ENCODE results near the gene MEIS3.

Gene MEIS3

DNA sequence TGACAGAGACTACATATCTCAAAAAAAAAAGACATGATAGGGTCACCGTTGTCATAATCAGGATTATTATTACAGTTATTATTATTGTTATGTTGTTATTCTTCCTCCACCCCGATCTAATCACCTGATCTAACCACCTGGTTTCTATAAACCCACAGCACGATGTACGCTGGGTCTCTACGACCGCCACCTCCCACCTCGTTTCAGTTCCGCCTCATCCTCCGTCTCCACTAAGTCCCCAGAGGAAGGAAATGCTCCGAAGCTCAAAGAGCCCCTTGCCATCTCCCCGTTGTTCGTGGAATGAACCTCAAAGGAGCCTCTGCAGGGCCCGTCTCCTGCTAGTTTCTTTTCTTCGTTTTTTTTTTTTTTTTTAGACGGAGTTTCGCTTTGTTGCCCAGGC lies 15.9 kb upstream of the MEIS3 start:
- no peak for DNase-seq

DNA sequence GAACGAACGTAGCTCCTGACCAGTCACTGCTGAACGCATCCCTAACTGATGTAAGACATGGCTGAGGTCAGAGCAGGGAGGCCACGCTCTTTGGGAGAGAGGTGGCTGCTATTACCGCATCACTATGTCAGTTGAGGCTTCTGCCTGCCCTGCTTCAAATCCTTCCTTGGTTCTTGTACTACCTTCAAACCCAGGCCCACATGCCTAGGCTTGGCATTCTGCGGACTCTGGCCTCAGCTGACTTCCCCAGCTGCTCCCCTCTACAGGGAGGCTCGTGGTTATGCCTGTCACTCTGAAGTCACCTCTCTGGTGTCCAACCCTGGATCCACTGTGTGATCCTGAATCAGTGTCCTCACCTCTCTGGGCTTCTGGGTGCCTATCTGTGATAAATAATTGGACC lies 14.8 kb upstream of the MEIS3 start:
- DNase-seq, result no peak

DNA sequence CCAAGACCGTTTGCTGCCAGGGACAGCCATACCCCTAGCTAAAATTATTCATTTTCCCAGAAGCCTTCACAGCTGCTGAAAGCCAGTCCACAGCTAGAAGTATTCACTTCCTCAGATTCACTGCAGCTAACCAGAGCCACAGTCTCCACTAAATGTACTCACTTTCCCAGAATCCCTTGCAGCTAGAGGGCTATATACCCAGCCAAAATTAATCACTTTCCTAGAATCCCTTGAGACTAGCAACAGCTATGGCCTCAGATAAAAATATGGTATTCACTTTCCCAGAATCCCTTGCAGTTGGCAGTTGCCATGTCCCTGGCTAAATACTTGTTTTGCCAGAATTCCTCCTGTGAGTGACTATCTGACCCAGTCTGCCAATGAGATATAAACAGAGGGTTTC lies 13.8 kb upstream of the MEIS3 start:
- no peak for DNase-seq

DNA sequence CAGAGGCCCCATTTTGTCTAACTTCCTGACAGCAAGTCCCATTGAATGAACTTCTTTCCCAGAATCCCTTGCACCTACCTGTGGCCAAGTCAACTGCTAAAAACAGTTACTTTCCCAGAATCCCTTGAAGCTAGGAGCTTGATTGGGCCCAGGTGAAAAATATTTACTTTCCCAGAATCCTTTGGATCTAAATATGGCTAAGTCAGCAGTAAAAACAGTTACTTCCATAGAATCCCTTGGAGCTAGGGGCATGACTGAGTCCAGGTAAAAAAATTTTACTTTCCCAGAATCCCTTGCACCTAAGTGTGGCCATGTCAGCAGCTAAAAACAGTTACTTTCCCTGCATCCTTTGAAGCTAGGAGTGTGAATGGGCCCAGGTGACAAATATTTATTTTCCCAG lies 13.2 kb upstream of the MEIS3 start:
- DNase-seq, result no peak

DNA sequence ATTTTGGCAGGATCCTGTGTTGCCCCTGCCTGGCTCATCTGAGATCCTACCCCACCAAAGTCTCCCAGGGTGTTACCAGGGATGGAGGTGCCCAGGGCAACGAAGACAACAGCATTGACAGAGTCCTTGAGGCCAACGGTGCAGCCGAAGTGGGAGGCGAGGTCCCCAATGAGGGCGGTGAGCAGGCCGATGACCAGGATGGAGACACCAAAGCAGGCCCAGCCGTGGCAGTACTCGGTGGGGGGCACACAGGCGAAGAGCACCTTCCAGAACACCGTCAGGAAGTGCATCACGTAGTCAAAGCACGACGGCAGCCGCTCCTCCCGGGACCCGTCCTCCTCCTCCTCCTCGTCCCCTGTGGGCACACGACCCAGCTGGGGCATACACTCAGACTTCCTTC lies 12.8 kb upstream of the MEIS3 start:
- no peak for DNase-seq

DNA sequence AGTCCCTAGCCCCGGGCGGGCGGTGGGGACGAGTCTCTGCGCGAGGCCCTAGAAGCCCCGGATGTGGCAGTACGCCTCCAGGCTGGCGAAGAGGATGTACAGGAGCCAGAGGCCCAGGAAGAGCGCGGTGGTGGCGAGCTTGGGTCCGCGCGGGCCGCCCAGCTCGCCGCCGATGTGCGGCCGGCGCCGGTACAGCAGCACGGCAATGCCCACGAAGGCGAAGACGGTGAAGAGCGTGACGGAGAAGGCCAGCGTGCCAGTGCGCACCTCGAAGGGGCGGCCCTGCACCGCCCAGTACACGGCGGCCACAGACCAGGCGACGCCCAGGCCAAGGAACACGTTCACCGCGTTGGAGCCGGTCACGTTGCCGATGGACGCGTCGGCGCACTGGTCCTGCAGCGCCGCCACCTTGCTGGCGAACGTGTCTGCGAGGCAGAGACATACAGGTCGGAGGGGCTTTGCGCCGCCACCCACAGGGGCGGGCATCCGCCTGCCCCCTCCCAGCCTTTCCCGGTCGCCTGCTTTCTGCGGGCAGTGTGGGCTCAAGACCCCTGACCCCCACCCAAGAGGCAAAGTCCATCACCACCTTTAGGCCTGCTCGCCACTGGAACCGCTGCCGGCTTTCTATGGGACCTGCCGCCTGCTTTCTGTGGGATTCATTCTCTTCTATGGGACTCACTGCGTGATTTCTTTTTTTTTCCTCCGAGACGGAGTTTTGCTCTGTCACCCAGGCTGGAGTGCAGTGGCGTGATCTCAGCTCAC lies 10.9 kb upstream of the MEIS3 start:
- DNase-seq, result no peak

DNA sequence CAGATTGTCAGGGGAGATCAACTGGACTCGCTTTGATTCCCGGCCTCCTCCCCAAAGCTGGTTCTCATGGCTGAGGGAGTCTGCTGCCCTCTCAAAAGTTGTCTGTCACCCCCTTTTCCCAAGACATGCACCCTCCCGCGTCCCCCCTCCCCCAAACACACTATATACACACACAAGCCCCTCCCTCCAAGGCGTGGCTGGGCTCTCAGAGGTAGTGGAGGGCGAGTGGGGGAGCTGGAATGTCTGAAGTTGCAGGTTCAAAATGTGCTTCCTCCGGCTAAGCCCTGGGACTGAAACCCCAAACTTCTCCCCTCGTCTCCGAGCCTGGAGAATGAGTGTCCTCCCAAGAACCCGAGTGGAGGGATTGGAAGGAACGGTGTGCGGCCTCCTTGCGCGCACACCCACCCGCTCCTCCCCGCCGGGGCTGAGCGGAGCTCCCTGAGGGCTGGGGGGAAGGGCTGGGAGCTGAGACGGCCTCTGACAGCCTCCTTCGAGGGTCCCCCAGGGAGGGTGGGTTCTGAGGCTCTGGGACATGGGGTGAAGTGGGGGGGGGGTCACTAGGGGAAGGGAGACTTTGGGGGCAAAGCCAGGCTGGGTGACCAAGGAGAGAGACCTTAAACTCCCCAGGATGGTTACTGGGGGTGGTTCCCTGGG lies 9.9 kb upstream of the MEIS3 start:
- DNase-seq, result no peak

DNA sequence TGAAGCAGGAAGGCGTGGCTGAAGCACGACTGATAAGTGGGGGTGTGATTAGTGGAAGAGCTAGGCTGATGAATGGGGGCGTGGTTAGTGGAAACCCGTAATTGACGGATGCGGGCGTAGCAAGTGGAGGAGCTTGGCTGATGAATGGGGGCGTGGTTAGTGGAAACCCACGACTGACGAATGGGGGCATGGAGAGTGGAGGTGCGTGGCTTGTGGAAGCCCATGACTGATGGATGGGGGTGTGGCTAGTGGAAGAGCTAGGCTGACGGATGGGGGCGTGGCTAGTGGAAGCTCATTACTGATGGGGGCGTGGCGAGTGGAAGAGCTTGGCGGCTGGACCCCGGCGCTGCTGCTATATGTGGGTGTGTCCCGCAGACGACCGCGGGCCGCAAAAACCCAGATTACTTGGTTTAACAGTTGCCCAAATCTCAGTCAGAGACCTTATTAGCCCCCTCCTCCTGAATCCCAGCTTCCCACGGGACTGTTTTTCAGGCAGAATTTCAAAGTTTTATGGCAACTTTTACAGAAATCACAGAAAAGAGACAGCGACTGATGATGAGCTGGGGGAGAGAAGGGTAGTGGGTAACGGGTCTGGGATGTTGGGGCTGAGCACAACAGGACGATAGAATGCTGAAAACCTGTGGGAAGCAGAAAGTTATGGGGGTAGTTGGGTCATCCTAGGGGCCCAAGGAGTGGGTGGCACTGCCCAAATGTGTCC lies 9.0 kb upstream of the MEIS3 start:
- peak; percentile 97 for DNase-seq

DNA sequence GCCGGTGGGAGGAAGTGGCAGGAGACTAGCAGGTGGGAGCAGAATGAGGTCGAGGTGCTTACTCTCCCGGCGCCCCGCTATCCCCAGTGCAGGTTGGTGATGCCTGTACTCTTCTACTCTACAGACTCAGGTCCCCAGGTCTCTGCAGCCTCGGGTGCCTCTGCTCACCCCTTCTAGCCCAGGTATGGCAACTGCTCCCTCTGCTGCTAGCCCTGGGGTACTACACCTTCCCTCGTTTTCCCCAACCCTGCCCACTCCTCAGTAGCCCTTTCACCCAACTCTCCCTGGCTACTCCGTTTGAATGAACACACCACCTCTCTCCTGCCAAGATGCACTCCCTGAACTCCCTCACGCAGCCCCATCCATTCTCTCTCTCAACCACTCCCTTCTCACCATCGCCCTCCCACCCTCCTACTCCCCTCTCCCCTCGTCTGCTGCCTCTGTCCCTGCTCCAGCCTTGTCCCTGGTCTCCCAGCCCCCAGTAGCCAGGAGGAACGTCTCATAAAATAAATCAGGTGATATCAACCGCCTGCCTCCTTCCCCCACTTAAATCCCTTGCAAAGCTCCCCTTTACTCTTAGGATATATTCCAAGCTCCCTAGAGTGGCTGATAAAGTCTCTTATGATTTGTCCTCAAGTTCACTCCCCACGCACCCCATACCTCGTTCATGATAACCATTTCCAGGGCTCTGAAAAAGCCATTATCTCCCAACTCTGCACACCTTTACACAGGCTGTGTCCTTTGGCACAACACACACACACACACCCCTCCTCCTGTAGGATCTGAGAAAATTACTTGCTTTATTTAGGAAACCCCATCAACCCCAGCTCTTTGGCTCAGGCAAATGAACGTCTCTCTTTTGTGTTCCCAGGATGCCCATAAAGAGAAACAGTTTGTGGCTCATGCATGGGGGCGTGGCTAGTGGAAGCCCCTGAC lies 8.2 kb upstream of the MEIS3 start:
- no peak for DNase-seq

DNA sequence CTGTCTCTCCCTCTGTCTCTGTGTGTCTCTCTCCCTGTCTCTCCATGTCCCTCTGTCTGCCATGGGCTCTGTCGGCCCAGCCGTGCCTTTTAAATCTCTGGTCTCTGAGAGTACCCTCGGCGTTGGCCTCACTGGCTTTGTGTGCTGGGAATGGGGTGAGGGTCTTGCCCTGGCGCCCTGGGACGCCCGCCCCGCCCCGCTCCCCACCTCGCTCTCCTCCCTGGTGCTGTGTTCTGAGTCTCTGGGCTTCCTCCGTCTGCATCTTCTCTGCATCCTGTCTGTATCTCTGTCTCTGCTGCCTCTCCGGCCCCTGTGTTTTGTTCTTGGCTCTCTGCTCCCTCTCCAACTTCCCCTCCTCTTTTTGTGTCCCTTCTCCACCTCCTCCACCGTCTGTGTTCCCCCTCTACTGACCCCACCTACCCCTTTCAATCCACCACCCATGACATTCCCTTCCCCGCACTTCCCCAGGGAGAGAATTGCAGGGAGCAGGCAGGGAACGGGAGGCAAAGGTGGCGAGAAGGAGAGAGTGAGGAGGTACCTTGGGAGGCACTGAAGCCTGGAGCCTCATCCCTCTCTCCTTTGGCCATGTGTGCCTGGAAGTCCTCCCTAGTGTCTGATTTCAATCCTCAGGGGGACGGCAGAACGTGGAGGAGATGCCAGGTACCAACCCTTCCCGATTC lies 4.0 kb upstream of the MEIS3 start:
- no peak for DNase-seq

DNA sequence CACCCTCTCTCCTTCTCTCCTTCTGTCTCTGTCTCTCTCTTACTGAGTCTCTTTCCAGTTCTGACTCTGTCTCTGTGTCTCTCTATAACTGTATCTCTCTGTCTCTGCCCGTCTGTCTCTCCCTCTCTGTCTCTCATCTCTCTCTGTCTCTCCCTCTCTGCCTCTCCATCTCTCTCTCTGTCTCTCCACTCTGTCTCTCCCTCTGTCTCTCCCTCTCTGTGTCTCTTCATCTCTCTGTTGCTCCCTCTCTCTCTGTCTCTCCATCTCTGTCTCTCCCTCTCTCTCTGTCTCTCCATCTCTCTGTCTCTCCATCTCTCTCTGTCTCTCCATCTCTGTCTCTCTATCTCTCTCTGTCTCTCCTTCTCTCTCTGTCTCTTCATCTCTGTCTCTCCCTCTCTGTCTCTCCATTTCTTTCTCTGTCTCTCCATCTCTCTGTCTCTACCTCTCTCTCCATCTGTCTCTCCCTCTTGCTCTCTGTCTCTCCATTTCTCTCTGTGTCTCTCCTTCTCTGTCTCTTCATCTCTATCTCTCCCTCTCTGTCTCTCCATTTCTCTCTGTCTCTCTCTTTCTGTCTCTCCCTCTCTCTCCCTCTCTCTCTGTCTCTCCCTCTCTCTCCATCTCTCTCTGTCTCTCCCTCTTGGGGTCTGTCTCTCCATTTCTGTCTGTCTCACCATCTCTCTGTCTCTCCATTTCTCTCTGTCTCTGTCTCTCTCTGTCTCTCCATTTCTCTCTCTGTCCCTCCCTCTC lies 3.3 kb upstream of the MEIS3 start:
- no peak for DNase-seq

DNA sequence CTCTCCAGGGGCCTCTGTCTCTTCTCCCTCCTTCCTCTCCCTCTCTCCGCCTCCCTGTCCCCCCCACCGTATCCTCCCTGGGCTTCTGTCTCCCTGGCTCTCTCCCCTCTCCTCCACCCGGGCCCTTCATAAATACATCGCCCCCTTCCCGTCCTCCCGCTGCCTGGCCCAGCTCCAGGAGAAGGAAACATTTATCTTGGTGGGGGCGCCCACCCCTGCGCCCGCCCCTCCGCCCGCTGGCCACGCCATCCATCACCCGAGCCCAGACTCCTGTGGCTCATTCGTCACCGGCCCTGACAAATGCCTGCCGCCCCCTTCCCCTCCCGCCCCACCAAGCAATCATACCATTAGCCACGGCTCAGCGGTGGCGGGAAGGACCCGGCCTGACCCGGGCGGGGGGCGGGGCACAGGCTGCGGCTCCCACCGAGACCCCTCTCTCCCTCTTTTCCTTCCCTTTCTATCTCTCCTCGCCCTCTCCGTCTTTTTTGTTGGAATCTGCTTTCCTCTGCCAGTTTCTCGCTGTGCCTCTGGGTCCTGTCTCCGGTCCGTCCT lies 2.6 kb upstream of the MEIS3 start:
- DNase-seq, result no peak

DNA sequence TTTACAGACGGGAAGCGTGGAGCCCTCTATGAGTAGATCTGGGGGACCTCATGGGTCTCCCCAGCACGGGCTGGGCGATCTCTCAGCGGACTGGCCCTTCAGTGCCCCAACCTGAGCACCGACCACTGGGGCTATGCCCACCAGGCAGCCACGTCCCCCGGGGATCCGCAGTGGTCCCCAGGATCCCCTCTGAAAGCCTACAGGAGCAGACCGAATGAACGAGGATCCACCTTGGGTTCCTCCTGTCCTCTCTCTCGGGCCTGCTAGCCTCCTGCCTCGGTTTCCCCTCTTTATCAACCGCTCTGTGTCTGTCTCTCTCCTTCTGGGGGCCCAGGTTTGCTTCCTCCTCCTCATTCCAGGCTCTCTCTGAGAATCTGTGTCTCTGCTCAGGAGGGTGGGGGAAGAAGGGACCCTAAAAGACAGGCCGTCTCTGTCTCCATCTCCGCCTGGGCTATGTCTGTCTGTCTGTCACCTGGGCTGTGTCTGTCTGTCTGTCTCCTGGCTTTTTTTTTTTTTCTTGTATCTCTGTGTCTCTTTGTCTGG lies 2.0 kb upstream of the MEIS3 start:
- no peak for DNase-seq

DNA sequence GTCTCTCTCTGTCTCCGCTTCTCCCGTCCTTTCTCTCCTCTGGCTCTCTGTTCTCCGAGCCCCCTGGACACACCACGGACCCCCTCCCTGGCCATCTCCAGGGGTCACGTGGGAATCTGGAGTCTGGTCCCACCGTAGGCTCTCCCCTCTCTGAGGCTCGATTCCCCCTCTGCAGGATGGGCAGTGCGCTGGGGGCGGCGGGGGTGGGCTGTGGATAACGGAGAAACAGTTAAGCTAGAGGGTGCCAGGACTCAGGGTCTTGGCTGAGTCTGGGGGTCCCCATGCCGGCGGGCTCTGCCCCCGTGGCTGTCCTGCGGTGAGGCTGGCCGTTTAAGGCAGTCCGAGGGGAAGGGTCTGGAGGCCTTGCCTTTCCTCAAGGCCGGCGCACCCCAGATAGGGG lies 462 bp upstream of the MEIS3 start:
- DNase-seq, result no peak

DNA sequence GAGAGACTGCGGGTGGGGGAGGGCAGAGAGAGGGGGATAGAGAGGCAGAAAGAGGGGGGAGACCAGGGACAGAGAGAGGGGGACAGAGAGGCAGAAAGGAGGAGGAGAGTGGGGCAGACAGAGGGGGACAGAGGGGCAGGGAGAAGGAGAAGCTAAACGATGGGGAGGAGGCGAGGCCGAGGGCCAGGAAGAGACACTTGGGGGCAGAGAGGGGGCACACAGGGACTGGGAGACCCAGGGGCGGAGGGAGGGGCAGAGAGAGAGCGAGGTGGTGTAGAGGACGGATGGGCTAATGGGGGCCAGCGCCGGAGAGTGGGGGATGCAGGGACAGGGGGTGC lies 666 bp downstream of the MEIS3 start:
- DNase-seq, result no peak

DNA sequence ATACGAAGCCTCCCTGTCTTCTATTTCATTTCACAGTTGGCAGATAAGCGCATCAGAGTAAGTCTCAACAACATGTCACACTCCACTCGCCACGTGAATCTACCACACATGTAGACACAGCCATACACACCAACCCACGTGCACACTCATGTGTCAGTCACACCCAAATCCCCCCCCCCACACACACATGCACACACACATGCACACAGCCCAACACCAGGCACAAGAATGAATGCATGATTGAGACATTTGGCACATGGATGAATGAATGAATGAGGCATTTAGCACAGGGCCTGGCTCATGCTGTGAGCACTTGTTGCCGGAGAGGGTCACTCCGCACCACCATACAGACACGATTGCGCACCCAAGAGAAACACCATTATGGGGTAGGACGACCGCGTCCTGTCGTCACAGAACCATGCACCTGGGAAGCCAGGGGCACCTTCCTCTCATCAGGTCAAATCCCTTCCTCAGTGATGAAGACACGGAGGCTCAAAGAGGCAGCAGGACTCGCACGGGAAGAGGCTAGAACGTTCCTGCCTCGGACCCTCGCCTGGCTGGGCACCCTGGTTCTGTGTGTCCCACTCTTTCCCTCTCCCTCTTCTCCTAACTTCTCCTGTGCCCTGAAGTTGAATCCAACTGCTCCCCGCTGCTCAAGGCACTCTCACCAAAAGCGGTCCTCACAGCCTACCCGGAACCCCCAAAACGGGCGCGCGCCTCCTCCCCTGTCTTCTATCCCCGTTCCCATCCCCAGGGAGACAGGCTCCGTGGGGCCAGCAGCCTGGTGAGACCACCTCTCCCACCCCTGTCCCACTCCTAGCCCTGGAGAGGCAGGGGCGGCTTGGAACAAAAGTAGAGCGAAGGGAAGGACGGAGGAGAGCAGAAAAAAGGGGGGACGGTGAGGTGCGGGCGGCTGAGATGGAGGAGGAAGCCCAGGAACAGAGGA lies 1.3 kb downstream of the MEIS3 start:
- DNase-seq, result no peak

DNA sequence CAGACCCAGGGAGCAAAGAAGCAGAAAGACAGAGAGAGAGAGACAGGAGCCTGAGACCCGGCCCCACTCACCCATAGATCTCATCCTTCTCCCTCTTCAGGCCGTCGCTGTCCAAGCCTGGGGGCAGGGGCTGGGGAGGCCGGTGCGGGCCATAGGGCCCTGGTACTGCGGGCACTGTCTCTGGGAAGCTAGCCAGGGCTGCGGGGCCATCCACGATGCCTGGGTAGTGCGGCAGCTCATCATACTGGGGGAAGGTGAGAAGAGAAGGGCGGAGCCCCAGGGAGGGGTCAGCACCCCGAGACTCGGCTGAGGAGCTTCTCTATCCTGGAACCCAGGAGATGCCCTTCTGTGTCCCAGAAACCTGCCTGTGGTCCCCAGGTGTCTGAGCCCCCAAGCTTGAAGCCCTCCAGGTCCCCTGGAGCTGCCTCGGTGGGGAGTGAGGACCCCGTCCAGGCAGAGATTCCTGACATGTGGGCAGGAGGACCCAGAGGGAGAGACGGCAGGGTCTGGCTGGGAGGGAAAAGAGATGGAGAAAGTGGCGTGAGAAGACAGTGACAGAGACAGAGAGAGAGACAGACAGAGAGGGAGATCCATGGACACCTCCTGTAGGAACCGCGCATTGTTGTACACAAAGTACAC lies 2.1 kb downstream of the MEIS3 start:
- DNase-seq, result no peak

DNA sequence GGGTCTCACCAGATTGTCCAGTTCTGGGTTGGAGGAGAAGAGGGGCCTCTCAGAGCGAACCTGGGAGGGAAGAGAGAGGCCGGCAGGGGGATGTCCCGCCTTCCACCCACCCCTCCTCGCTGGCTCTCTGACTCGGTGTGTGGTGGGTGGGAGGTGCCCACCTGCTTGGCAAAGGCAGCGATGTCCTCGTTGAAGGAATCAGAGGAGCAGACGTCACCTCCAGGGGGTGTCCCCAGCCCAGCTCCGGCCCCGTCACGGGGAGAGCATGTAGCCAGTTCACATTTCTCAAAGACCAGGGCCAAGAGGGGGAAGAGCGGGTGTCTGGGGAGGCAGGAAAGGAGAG lies 2.7 kb downstream of the MEIS3 start:
- no peak for DNase-seq

DNA sequence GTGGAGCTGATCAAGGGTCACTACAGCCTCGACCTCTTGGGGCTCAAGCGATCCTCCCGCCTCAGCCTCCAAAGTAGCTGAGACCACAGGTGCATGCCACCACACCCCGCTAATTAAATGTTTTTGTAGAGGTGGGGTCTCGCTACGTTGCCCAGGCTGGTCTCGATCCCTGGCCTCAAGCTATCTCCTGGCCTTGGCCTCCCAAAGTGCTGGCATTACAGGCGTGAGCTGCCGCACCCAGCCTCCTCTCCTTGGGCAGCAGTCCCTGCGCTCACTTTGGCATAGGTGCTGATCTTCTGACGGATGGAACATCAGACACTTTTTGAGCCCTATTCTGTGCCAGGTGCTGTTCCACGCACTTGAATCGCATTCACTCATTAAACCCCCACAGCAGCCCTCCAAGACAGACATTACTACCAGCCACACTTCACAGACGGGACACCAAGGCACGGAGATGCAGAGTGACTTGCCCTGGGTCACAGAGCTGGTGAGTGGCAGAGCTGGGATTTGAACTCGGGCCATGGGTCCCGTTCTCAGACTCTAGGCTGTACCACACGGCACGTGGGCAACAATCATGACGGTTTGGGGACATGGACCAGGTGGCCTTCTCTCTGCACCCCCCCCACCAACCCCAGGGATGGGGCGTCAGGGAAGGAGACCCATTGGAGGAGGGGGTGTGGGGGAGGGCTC lies 3.2 kb downstream of the MEIS3 start:
- no peak for DNase-seq
